Liver (tissue), 9 donors: ENCODE results near the gene PCGF2. TPM values are rescaled to one million over a fixed set of nuclear protein-coding genes. Genes with fewer than 3 reads are reported as not detected.
A peak's percentile ranks its signal among the peaks of the same experiment; 100 is the strongest.

Source experiments
- DNase-seq: peaks from one replicate; pipeline ENCODE4 v3.0.0-alpha.2; 2017; ENCODE audit warnings: low spot score
- H3K27ac ChIP-seq, 2 donors: one replicate each; pipeline ENCODE4 v1.7.0; 2013; ENCODE audit warnings: inconsistent platforms in 2 of 2, low read length in 2 of 2, control low read depth in 1 of 2, low read depth in 1 of 2, mild to moderate bottlenecking in 1 of 2
- H3K27me3 ChIP-seq, 4 donors: one replicate each; pipeline versions ENCODE4 v1.6.1 to v1.7.0; 2013; ENCODE audit warnings: low read length in 3 of 4, inconsistent platforms in 1 of 4, mild to moderate bottlenecking in 1 of 4, moderate library complexity in 1 of 4; ENCODE audit not compliant: control insufficient read depth in 4 of 4, insufficient read depth in 4 of 4
- H3K36me3 ChIP-seq, 4 donors: one replicate each; pipeline versions ENCODE4 v1.6.1 to v1.7.0; 2013; ENCODE audit warnings: low read length in 3 of 4, mild to moderate bottlenecking in 3 of 4, low read depth in 1 of 4, moderate library complexity in 1 of 4; ENCODE audit not compliant: control insufficient read depth in 4 of 4, insufficient read depth in 3 of 4
- H3K4me1 ChIP-seq, 4 donors: one replicate each; pipeline versions ENCODE4 v1.6.1 to v1.7.0; 2013; ENCODE audit warnings: low read length in 3 of 4, mild to moderate bottlenecking in 3 of 4, moderate library complexity in 1 of 4; ENCODE audit not compliant: control insufficient read depth in 4 of 4, insufficient read depth in 4 of 4
- H3K4me3 ChIP-seq, 3 donors: one replicate each; pipeline versions ENCODE4 v1.6.1 to v1.7.0; 2013; ENCODE audit warnings: low read length in 3 of 3, control low read depth in 1 of 3, low read depth in 1 of 3, mild to moderate bottlenecking in 1 of 3
- H3K9ac ChIP-seq, 2 donors: one replicate each; pipeline ENCODE4 v1.7.0; 2013; ENCODE audit warnings: low read length in 2 of 2, mild to moderate bottlenecking in 2 of 2, moderate library complexity in 2 of 2, control low read depth in 1 of 2, low read depth in 1 of 2
- H3K9me3 ChIP-seq, 4 donors: one replicate each; pipeline versions ENCODE4 v1.6.1 to v1.7.0; 2013; ENCODE audit warnings: low read length in 3 of 4; ENCODE audit not compliant: control insufficient read depth in 4 of 4
- ATF3 ChIP-seq: IDR thresholded peaks from 2 replicates; pipeline ENCODE4 v1.6.1; 2016; ENCODE audit warnings: antibody characterized with exemption
- CTCF ChIP-seq: fragments of 150-350 bp; IDR thresholded peaks from 2 replicates; pipeline ENCODE4 v1.5.1; 2017; ENCODE audit warnings: improper control_type of control experiment, low read depth, low read length; ENCODE audit not compliant: missing input control
- EGR1 ChIP-seq, 2 donors: IDR thresholded peaks; 2 replicates each; pipeline ENCODE4 v1.6.1; 2016 to 2018; ENCODE audit warnings: antibody characterized with exemption in 2 of 2, low read depth in 2 of 2
- FOXA1 ChIP-seq: IDR thresholded peaks from 2 replicates; pipeline ENCODE4 v1.6.1; 2016; ENCODE audit warnings: antibody characterized with exemption
- FOXA2 ChIP-seq: IDR thresholded peaks from 2 replicates; pipeline ENCODE4 v1.6.1; 2016; ENCODE audit warnings: antibody characterized with exemption
- GABPA ChIP-seq, 2 donors: IDR thresholded peaks in 1 of 2; conservative IDR thresholded peaks in 1 of 2; 2 replicates each; pipeline ENCODE4 v1.6.1; 2016; ENCODE audit warnings: antibody characterized with exemption in 2 of 2, mild to moderate bottlenecking in 1 of 2, moderate library complexity in 1 of 2
- HNF4A ChIP-seq, 2 donors: conservative IDR thresholded peaks; 2 replicates each; pipeline ENCODE4 v1.6.1; 2016; ENCODE audit warnings: antibody characterized with exemption in 2 of 2, mild to moderate bottlenecking in 2 of 2
- HNF4G ChIP-seq: IDR thresholded peaks from 2 replicates; pipeline ENCODE4 v1.6.1; 2016; ENCODE audit warnings: antibody characterized with exemption
- JUND ChIP-seq, 2 donors: IDR thresholded peaks; 2 replicates each; pipeline ENCODE4 v1.6.1; 2016; ENCODE audit warnings: antibody characterized with exemption in 2 of 2
- MAX ChIP-seq: IDR thresholded peaks from 2 replicates; pipeline ENCODE4 v1.6.1; 2016; ENCODE audit warnings: antibody characterized with exemption
- NR2F2 ChIP-seq: IDR thresholded peaks from 2 replicates; pipeline ENCODE4 v1.6.1; 2016; ENCODE audit warnings: antibody characterized with exemption
- RAD21 ChIP-seq, 2 donors: IDR thresholded peaks; 2 replicates each; pipeline ENCODE4 v1.6.1; 2016; ENCODE audit warnings: antibody characterized with exemption in 2 of 2, mild to moderate bottlenecking in 2 of 2
- REST ChIP-seq: IDR thresholded peaks from 2 replicates; pipeline ENCODE4 v1.6.1; 2016; ENCODE audit warnings: antibody characterized with exemption, mild to moderate bottlenecking
- RXRA ChIP-seq, 2 donors: IDR thresholded peaks; 2 replicates each; pipeline ENCODE4 v1.6.1; 2017 to 2018; ENCODE audit warnings: antibody characterized with exemption in 2 of 2, mild to moderate bottlenecking in 1 of 2
- SP1 ChIP-seq: IDR thresholded peaks from 2 replicates; pipeline ENCODE4 v1.6.1; 2018; ENCODE audit warnings: antibody characterized with exemption, mild to moderate bottlenecking
- TAF1 ChIP-seq: conservative IDR thresholded peaks from 2 replicates; pipeline ENCODE4 v1.6.1; 2016; ENCODE audit warnings: antibody characterized with exemption, mild to moderate bottlenecking
- YY1 ChIP-seq: IDR thresholded peaks from 2 replicates; pipeline ENCODE4 v1.6.1; 2016; ENCODE audit warnings: antibody characterized with exemption, mild to moderate bottlenecking
- ZBTB33 ChIP-seq: IDR thresholded peaks from 2 replicates; pipeline ENCODE4 v1.6.1; 2016; ENCODE audit warnings: antibody characterized with exemption
- whole genome bisulfite sequencing: extraction: QIAGEN DNeasy Blood & Tissue Kit; methylation state at CpG from one replicate; pipeline ENCODE4 v1.1.7; 2013; 5-methylcytosine and 5-hydroxymethylcytosine counted together
- polyA plus RNA-seq, 2 donors: library from polyadenylated mRNA; stranded (reverse) in 1 of 2; unstranded in 1 of 2; fragments of 200-250 nt in 1 of 2; fragments of >200 nt in 1 of 2; fragmentation: Nextera tagmentation in 1 of 2; extraction: Ambion mirVana in 1 of 2; gene quantifications; one replicate each; pipeline versions ENCODE4 v1.2.1 to v1.2.3, GENCODE V29; 2013 to 2015
- total RNA-seq, 2 donors: library from RNA; depleted of rRNA; stranded (reverse); fragments of >200 nt; gene quantifications; one replicate each; pipeline ENCODE4 v1.2.3, GENCODE V29; 2014
- donor health status: healthy.
- donor health status: healthy.
- donor health status: healthy.
- donor health status: healthy.
- donor health status: healthy.

The PCGF2 gene
- total and polyA plus RNA-seq, 4 donors: 1.2 to 3.2 (median 1.8) TPM

- DNase-seq: peak; percentile 63
- peak overlapping the region; percentile 78 to 83 (median 83) for H3K4me3 ChIP-seq
- no peaks in the 10 kb centered on the region for H3K36me3 ChIP-seq
- H3K27me3 ChIP-seq: no peaks in the 10 kb centered on the region
- no peaks in the 10 kb centered on the region for H3K9me3 ChIP-seq
- WGBS: under 1% methylated on average over 50 of the region's 50 CpGs
- peak overlapping the region; percentile 88 to 94 for H3K9ac ChIP-seq
- TF ChIP-seq CTCF: no peak
- peak; percentile 53 for TF ChIP-seq HNF4A (conservative IDR thresholded peaks at IDR 0.05)
- TF ChIP-seq GABPA (IDR thresholded peaks at IDR 0.05 in 1 of 2, conservative IDR thresholded peaks at IDR 0.05 in 1 of 2): peak; percentile 16 to 79
- TF ChIP-seq ATF3: no peak
- peak; percentile 62 for TF ChIP-seq REST
- no peak for TF ChIP-seq FOXA1
- TF ChIP-seq ZBTB33: peak; percentile 57
- peak; percentile 68 for TF ChIP-seq MAX
- peak in 1 of 2 donors; percentile 68 for TF ChIP-seq EGR1 (IDR thresholded peaks at IDR 0.05; ENCODE audit: low read depth in 2 of 2)
- TF ChIP-seq FOXA2: no peak
- TF ChIP-seq RXRA (IDR thresholded peaks at IDR 0.05): peak; percentile 77 to 84
- TF ChIP-seq JUND (IDR thresholded peaks at IDR 0.05): peak in 1 of 2 donors; percentile 33
- TF ChIP-seq YY1: peak; percentile 63
- TF ChIP-seq NR2F2: peak; percentile 75
- peak; percentile 58 for TF ChIP-seq SP1
- peak in 1 of 2 donors; percentile 16 for TF ChIP-seq RAD21 (IDR thresholded peaks at IDR 0.05)
- no peak for TF ChIP-seq HNF4G
- TF ChIP-seq TAF1: no peak
- H3K27ac ChIP-seq: peak overlapping the region; percentile 89 to 92
- peaks cover 2 to 38% (median 21%) of the 10 kb centered on the region in 4 donors for H3K4me1 ChIP-seq
Observed at GRCh38 chr17:38703742-38704605, 44.2 kb downstream of the PCGF2 start.
